Ectodermal cell (in vitro differentiated cells): ENCODE data around the gene MXI1.
"Not testable (repeated sequence)": the region's sequence is repeated elsewhere in the genome, so short reads cannot be mapped to it uniquely, and the experiment has no call there.

Source experiments
- H3K27ac ChIP-seq: 2 replicates; pipeline ENCODE4 v1.7.0; 2013; ENCODE audit warnings: mild to moderate bottlenecking, low read depth, low read length; ENCODE audit not compliant: insufficient read depth, poor library complexity, severe bottlenecking
- H3K27me3 ChIP-seq: 2 replicates; pipeline ENCODE4 v1.7.0; 2013; ENCODE audit warnings: mild to moderate bottlenecking, low read length; ENCODE audit not compliant: insufficient read depth, control insufficient read depth, poor library complexity, severe bottlenecking
- H3K36me3 ChIP-seq: one replicate; pipeline ENCODE4 v1.7.0; 2013; ENCODE audit warnings: low read length; ENCODE audit not compliant: control insufficient read depth, insufficient read depth
- H3K4me1 ChIP-seq: one replicate; pipeline ENCODE4 v1.7.0; 2013; ENCODE audit warnings: low read length; ENCODE audit not compliant: control insufficient read depth, insufficient read depth
- H3K4me3 ChIP-seq: 2 replicates; pipeline ENCODE4 v1.7.0; 2013; ENCODE audit warnings: low read depth, low read length, control low read depth; ENCODE audit not compliant: insufficient read depth
- H3K9me3 ChIP-seq: 2 replicates; pipeline ENCODE4 v1.7.0; 2013; ENCODE audit warnings: mild to moderate bottlenecking, low read length, moderate library complexity; ENCODE audit not compliant: control insufficient read depth
- WGBS, 2 experiments: methylation state at CpG; one replicate each; pipeline ENCODE4 v1.1.7; 2013; ENCODE audit warnings: missing lambda C conversion rate in 2 of 2; 5-methylcytosine and 5-hydroxymethylcytosine counted together

The MXI1 gene

DNA sequence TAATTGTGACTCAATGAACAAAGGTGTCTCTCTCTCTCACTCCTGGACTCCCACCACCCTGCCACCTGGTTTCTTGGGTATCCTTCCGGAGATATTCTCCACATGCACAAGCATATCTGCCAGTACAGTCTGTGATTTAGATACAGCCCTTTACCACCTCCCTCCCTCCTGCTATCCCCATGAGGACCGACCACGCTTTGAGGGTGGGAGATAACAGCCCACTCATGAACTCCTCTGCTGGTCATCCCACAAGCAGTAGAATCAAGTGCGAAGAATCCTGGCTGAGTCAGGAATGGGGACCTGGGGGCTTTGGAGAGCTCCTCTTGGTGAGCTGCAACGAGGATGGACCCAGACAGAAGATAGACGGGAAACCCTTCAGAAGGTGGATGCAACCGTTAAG, 28.2 kb upstream of the MXI1 start:
- H3K4me1 ChIP-seq: peaks cover under 1% of the 10 kb centered on the region
- no peaks in the 10 kb centered on the region for H3K36me3 ChIP-seq
- H3K27me3 ChIP-seq: peaks cover 17% of the 10 kb centered on the region
- H3K4me3 ChIP-seq: no peak overlapping the region
- 81 to 88% methylated on average over 7 of the region's 7 CpGs for WGBS, 2 experiments
- H3K9me3 ChIP-seq: no peaks in the 10 kb centered on the region
- H3K27ac ChIP-seq: no peak overlapping the region

- Histone ChIP-seq H3K9me3 (no peaks in the 10 kb centered on the region), H3K4me3 (no peak overlapping the region), H3K27ac (no peak overlapping the region), H3K4me1 (no peaks in the 10 kb centered on the region), H3K36me3 (no peaks in the 10 kb centered on the region), H3K27me3 (no peaks in the 10 kb centered on the region)
- WGBS, 2 experiments: 82 to 84% methylated on average over 10 of the region's 10 CpGs
Measured at GRCh38 chr10:110181451-110181850, 26.0 kb upstream of the MXI1 start.

DNA sequence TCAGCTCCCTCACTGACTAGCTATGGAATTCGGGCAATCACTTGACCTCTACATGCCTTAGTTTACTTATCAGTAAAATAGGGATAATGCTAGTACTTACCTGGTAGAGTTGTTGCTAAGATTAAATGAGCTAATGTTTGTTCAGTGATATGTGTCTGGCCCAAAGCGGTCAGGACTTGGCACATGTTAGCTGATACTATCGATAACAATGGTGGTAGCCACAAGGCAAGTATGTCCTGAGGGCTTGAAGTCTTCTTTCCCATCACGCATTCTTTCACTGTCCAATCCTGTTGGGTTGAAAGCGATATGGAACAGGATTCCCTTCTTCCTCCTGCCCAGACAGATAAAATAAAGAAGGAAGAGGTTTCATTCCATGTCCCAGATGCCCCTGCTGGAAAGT, 25.5 kb upstream of the MXI1 start:
- 93 to 96% methylated on average over 5 of the region's 5 CpGs for WGBS, 2 experiments
- Histone ChIP-seq H3K4me3 (no peak overlapping the region), H3K27me3 (no peaks in the 10 kb centered on the region), H3K36me3 (no peaks in the 10 kb centered on the region), H3K4me1 (no peaks in the 10 kb centered on the region), H3K9me3 (no peaks in the 10 kb centered on the region), H3K27ac (no peak overlapping the region)

DNA sequence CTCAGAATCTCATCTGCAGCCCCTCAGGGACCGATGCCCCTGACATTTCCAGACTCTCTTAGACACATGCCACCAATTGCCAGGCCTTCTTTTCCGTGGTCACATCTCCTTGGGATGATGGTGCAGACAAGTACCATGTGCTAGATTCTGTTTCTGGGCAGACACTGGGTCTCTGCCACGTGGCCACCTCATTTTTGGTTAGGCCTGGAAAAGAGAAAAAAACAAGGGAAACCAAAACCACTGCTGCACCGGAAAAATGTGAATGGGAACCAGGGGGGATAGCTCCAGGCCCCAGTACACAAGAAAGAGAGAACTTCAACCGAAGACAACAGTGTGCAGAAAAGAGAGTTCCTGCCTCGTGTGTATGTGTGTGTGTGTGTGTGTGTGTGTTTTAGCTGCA, 23.0 kb upstream of the MXI1 start:
- Histone ChIP-seq H3K27ac (no peak overlapping the region), H3K4me3 (no peak overlapping the region), H3K27me3 (no peaks in the 10 kb centered on the region), H3K4me1 (no peaks in the 10 kb centered on the region), H3K36me3 (no peaks in the 10 kb centered on the region), H3K9me3 (no peaks in the 10 kb centered on the region)
- WGBS, 2 experiments: 79 to 84% methylated on average over 6 of the region's 6 CpGs

DNA sequence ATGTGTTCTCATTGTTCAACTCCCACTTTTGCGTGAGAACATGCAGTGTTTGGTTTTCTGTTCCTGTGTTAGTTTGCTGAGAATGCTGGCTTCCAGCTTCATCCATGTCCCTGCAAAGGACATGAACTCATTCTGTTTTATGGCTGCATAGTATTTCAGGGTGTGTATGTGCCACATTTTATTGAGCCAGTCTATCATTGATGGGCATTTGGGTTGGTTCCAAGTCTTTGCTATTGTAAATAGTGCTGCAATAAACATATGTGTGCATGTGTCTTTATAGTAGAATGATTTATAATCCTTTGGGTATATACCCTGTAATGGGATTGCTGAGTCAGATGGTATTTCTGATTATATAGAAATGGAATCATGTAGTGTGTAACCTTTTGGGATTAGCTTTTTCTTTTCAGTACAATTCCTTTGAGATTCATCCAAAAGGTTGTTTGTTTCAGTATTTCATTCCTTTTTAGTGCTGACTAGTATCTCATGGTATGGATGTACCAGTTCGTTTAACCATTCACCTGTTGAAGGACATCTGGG, 21.7 kb upstream of the MXI1 start:
- not testable (repeated sequence) for H3K36me3 ChIP-seq, H3K9me3 ChIP-seq, H3K27me3 ChIP-seq, H3K4me1 ChIP-seq, H3K27ac ChIP-seq, H3K4me3 ChIP-seq
- 95 to 98% methylated on average over 2 of the region's 2 CpGs for WGBS, 2 experiments

DNA sequence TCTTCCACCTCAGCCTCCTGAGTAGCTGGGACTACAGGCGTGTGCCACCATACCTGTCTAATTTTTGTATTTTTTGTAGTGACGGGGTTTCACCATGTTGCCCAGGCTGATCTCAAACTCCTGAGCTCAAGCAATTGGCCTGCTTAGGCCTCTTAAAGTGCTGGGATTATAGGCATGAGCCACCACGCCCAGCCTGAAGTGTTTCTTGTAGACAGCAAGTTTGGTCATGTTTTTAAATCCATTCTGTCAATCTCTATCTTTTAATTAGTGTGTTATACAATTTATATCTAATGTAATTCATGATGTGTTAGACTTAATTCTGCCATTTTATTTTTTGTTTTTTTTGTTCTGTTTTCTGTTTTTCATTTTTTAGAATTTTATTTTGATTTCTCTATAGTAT, 17.2 kb upstream of the MXI1 start:
- WGBS, 2 experiments: 87 to 94% methylated on average over 3 of the region's 3 CpGs
- Histone ChIP-seq H3K36me3 (no peaks in the 10 kb centered on the region), H3K27me3 (no peaks in the 10 kb centered on the region), H3K4me1 (no peaks in the 10 kb centered on the region), H3K9me3 (no peaks in the 10 kb centered on the region), H3K4me3 (no peak overlapping the region), H3K27ac (no peak overlapping the region)

DNA sequence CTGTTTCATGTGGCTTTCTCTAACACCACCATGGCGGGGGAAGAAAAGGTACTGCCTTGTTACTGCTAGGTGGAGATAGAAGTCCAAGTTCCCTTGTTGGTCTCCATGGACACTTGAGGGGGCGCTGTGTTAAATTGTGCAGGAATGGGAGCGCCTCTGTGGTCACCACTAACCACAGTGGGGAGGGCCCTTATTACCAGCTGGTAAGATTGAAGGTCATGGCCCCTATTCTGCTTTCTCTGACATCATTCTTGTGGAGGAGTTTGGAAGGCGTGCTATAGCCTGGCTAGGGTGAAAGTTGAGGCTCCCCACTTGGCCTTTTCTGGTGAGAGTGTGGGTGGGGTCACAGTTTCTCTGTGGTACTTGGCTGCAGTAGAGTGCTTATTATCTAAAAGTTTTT, 14.9 kb upstream of the MXI1 start:
- no peak overlapping the region for H3K4me3 ChIP-seq
- H3K27ac ChIP-seq: no peak overlapping the region
- 65 to 75% methylated on average over 4 of the region's 4 CpGs for WGBS, 2 experiments
- H3K9me3 ChIP-seq: no peaks in the 10 kb centered on the region
- H3K4me1 ChIP-seq: no peaks in the 10 kb centered on the region
- no peaks in the 10 kb centered on the region for H3K27me3 ChIP-seq
- H3K36me3 ChIP-seq: no peaks in the 10 kb centered on the region

DNA sequence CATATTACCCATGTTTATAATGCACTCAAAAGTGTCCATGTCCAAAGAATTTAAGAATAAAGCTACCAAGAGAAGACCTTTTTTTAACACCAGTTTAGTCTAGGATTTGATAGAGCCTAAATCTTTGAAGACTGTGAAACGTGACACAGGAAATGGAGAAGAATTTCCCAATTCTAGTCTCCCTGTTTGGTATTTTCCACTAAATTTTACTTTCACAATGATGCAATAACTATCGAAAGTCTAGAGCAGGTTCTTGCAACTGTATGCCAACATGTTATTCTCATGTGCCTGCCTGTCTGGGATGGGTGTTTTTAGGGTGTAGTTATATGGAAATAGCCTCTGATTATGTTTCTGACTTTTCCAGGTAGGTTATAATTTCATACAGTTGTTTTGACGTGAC, 6.9 kb upstream of the MXI1 start:
- no peak overlapping the region for H3K4me3 ChIP-seq
- peaks cover 8% of the 10 kb centered on the region for H3K4me1 ChIP-seq
- 81 to 91% methylated on average over 3 of the region's 3 CpGs for WGBS, 2 experiments
- H3K9me3 ChIP-seq: no peaks in the 10 kb centered on the region
- no peaks in the 10 kb centered on the region for H3K36me3 ChIP-seq
- peaks cover 5% of the 10 kb centered on the region for H3K27me3 ChIP-seq
- H3K27ac ChIP-seq: no peak overlapping the region

- H3K4me1 ChIP-seq: peaks cover 11% of the 10 kb centered on the region
- H3K9me3 ChIP-seq, H3K36me3 ChIP-seq, H3K4me3 ChIP-seq, H3K27ac ChIP-seq, H3K27me3 ChIP-seq: not testable (repeated sequence)
- 93 to 94% methylated on average over 8 of the region's 8 CpGs for WGBS, 2 experiments
Measured at GRCh38 chr10:110201046-110201445, 6.4 kb upstream of the MXI1 start.

DNA sequence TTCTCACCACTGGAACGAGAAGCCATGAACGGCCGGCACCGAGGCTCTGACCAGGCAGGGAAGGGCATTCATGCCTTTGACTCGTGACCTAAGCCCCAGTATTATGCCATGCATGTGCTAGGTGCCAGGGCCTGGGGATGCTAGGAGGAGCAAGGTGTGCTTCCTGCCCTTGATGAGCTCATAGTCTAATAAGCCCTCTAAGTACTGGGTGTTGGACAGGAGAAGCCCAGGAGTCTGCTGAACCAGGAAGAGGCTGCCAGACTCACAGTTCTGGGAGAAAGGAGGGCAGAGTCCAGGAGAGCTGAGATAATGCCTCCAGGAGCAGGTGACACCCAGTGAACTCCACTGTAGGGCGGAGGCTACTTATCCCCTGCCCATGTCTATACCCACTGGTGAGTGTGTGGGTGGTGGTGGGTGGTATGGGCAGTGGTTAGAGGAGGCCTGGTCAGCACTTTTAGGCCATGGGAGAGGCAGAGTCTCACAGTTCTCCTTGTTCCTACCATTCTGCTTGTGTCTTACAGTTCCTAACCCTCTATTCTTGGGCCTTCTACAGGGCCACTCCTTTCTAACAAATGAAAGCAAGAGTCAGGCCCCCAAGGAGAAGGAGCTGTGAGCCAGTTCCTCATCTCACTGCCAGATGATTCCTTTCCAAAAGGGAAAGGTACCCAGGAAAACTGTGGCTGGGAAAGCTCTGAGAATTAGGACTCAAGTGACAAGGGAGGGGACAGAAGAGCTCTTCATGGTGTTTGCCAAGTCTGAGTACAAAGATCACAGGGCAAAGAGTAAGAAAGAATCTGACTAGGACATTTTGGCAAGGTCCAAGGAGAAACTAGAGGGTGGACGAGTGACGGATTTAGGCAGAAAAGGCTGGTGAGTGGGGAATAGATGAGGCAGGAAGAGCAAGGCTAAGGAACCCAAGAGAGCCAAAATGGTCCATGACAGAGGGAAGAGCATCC, 3.6 kb upstream of the MXI1 start:
- H3K9me3 ChIP-seq: no peaks in the 10 kb centered on the region
- peaks cover 26% of the 10 kb centered on the region for H3K27me3 ChIP-seq
- H3K4me1 ChIP-seq: peaks cover 11% of the 10 kb centered on the region
- no peak overlapping the region for H3K27ac ChIP-seq
- no peaks in the 10 kb centered on the region for H3K36me3 ChIP-seq
- H3K4me3 ChIP-seq: no peak overlapping the region
- WGBS, 2 experiments: 93 to 94% methylated on average over 8 of the region's 8 CpGs
